Measurements from ENCODE around the gene TMEM244.

GRCh38 chr6:129889580-129889979 lies 28.5 kb upstream of the TMEM244 start:
- TF ChIP-seq GATA3 (IDR thresholded peaks at IDR 0.05; ENCODE audit: low read depth, low read length), result no peak
- no peak for TF ChIP-seq GATA2 (IDR thresholded peaks at IDR 0.05; ENCODE audit: low read depth, low read length)
